ENCODE measurements around the gene NT5DC2. TPM values are rescaled to one million over a fixed set of nuclear protein-coding genes. Genes with fewer than 3 reads are reported as not detected.
A peak's percentile ranks its signal among the peaks of the same experiment; 100 is the strongest.

NT5DC2 gene
- total RNA-seq, 2 donors from 2014 or later = 288 to 341 TPM

- no peaks in the 10 kb centered on the region for H3K9me3 Mint-ChIP-seq
- H3K27ac Mint-ChIP-seq = no peak overlapping the region
Observed at GRCh38 chr3:52555056-52555455, 21.4 kb upstream of the NT5DC2 start.

GRCh38 chr3:52554026-52554755, 20.5 kb upstream of the NT5DC2 start:
- H3K27me3 Mint-ChIP-seq (ENCODE audit: insufficient read depth) = no peaks in the 10 kb centered on the region
- no peak overlapping the region for H3K27ac Mint-ChIP-seq
- H3K4me1 Mint-ChIP-seq = no peaks in the 10 kb centered on the region
- peaks cover 78% of the 10 kb centered on the region for H3K36me3 ChIP-seq (ENCODE audit: control insufficient read depth, insufficient read depth, low read length)
- WGBS, 2 experiments (ENCODE audit: insufficient coverage in 1 of 2, insufficient read length in 1 of 2) = 90 to 94% methylated on average over 4 to 5 of the region's 5 CpGs
- no peaks in the 10 kb centered on the region for H3K9me3 ChIP-seq (ENCODE audit: control insufficient read depth, low read length)
- H3K4me1 ChIP-seq (ENCODE audit: control insufficient read depth, insufficient read depth, low read length) = no peaks in the 10 kb centered on the region
- H3K9ac ChIP-seq (ENCODE audit: extremely low read depth, low read length, poor library complexity, severe bottlenecking) = no peak overlapping the region
- H3K27me3 ChIP-seq (ENCODE audit: control insufficient read depth, insufficient read depth, low read length, poor library complexity, severe bottlenecking) = no peaks in the 10 kb centered on the region
- H3K4me3 ChIP-seq (ENCODE audit: low read length) = no peak overlapping the region
- no peak overlapping the region for H3K4me3 Mint-ChIP-seq
- H3K36me3 Mint-ChIP-seq (ENCODE audit: low read depth) = peaks cover 49% of the 10 kb centered on the region
- H3K27ac ChIP-seq (ENCODE audit: low read depth, low read length) = no peak overlapping the region
- no peak for DNase-seq
- H3K9me3 Mint-ChIP-seq = no peaks in the 10 kb centered on the region
- TF ChIP-seq CTCF (conservative IDR thresholded peaks at IDR 0.05) = no peak

More at GRCh38 chr3:52555056-52555455, 21.4 kb upstream of the NT5DC2 start:
- WGBS, 2 experiments (ENCODE audit: insufficient coverage in 1 of 2, insufficient read length in 1 of 2) = no CpG with 5 or more reads among the region's 1 CpG
- no peaks in the 10 kb centered on the region for H3K9me3 ChIP-seq (ENCODE audit: control insufficient read depth, low read length)
- no peak for TF ChIP-seq CTCF (conservative IDR thresholded peaks at IDR 0.05)
- no peaks in the 10 kb centered on the region for H3K27me3 ChIP-seq (ENCODE audit: control insufficient read depth, insufficient read depth, low read length, poor library complexity, severe bottlenecking)
- H3K27ac ChIP-seq (ENCODE audit: low read depth, low read length) = no peak overlapping the region
- Mint-ChIP-seq H3K4me1 (no peaks in the 10 kb centered on the region), H3K36me3 (ENCODE audit: low read depth) (peaks cover 54% of the 10 kb centered on the region), H3K4me3 (no peak overlapping the region), H3K27me3 (ENCODE audit: insufficient read depth) (no peaks in the 10 kb centered on the region)
- H3K4me3 ChIP-seq (ENCODE audit: low read length) = no peak overlapping the region
- H3K36me3 ChIP-seq (ENCODE audit: control insufficient read depth, insufficient read depth, low read length) = peaks cover 80% of the 10 kb centered on the region
- H3K4me1 ChIP-seq (ENCODE audit: control insufficient read depth, insufficient read depth, low read length) = no peaks in the 10 kb centered on the region
- DNase-seq = no peak
- no peak overlapping the region for H3K9ac ChIP-seq (ENCODE audit: extremely low read depth, low read length, poor library complexity, severe bottlenecking)

GRCh38 chr3:52552089-52552488, 18.4 kb upstream of the NT5DC2 start:
- no peak for TF ChIP-seq CTCF (conservative IDR thresholded peaks at IDR 0.05)
- no peaks in the 10 kb centered on the region for H3K27me3 Mint-ChIP-seq (ENCODE audit: insufficient read depth)
- no peaks in the 10 kb centered on the region for H3K9me3 Mint-ChIP-seq
- DNase-seq = no peak
- WGBS, 2 experiments (ENCODE audit: insufficient coverage in 1 of 2, insufficient read length in 1 of 2) = 90 to 93% methylated on average over 2 to 3 of the region's 3 CpGs
- no peaks in the 10 kb centered on the region for H3K4me1 Mint-ChIP-seq
- Histone ChIP-seq H3K27me3 (ENCODE audit: control insufficient read depth, insufficient read depth, low read length, poor library complexity, severe bottlenecking) (no peaks in the 10 kb centered on the region), H3K4me3 (ENCODE audit: low read length) (no peak overlapping the region), H3K27ac (ENCODE audit: low read depth, low read length) (no peak overlapping the region), H3K36me3 (ENCODE audit: control insufficient read depth, insufficient read depth, low read length) (peaks cover 74% of the 10 kb centered on the region), H3K9ac (ENCODE audit: extremely low read depth, low read length, poor library complexity, severe bottlenecking) (no peak overlapping the region), H3K4me1 (ENCODE audit: control insufficient read depth, insufficient read depth, low read length) (no peaks in the 10 kb centered on the region), H3K9me3 (ENCODE audit: control insufficient read depth, low read length) (no peaks in the 10 kb centered on the region)
- H3K36me3 Mint-ChIP-seq (ENCODE audit: low read depth) = peaks cover 49% of the 10 kb centered on the region
- H3K27ac Mint-ChIP-seq = peak overlapping the region; percentile 78
- H3K4me3 Mint-ChIP-seq = no peak overlapping the region

All from endodermal cell (in vitro differentiated cells).